Measurements from ENCODE around the gene ANP32A. TPM values are rescaled to one million over a fixed set of nuclear protein-coding genes. Genes with fewer than 3 reads are reported as not detected.
A peak's percentile ranks its signal among the peaks of the same experiment; 100 is the strongest.
"Not testable (repeated sequence)": the region's sequence is repeated elsewhere in the genome, so short reads cannot be mapped to it uniquely, and the experiment has no call there.

ANP32A gene
- total RNA-seq, 1 donor from 2014 or later, result 55.2 TPM

DNA sequence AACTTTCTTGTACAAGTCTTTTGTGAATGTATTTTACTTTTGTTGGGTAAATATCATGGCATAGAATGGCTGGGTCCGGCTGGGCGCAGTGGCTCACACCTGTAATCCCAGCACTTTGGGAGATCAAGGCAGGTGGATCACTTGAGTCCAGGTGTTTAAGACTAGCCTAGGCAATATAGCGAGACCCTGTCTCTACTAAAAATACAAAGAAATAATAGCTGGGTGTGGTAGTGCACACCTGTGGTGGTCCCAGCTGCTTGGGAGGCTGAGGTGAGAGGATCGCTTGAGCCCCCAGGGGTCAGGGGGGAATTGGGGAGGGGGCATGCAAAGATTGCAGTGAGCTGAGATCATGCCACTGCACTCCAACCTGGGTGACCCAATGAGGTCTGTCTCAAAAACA, 52.9 kb downstream of the ANP32A start:
- Histone ChIP-seq H3K27me3 (no peaks in the 10 kb centered on the region), H3K9me3 (no peaks in the 10 kb centered on the region), H3K27ac (no peak overlapping the region), H3K4me1 (no peaks in the 10 kb centered on the region), H3K4me3 (no peak overlapping the region), H3K36me3 (no peaks in the 10 kb centered on the region)
- TF ChIP-seq POLR2A (IDR thresholded peaks at IDR 0.05), result no peak
- TF ChIP-seq, protein P1, sequence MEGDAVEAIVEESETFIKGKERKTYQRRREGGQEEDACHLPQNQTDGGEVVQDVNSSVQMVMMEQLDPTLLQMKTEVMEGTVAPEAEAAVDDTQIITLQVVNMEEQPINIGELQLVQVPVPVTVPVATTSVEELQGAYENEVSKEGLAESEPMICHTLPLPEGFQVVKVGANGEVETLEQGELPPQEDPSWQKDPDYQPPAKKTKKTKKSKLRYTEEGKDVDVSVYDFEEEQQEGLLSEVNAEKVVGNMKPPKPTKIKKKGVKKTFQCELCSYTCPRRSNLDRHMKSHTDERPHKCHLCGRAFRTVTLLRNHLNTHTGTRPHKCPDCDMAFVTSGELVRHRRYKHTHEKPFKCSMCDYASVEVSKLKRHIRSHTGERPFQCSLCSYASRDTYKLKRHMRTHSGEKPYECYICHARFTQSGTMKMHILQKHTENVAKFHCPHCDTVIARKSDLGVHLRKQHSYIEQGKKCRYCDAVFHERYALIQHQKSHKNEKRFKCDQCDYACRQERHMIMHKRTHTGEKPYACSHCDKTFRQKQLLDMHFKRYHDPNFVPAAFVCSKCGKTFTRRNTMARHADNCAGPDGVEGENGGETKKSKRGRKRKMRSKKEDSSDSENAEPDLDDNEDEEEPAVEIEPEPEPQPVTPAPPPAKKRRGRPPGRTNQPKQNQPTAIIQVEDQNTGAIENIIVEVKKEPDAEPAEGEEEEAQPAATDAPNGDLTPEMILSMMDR (IDR thresholded peaks at IDR 0.05), result no peak
- TF ChIP-seq POLR2AphosphoS5 (IDR thresholded peaks at IDR 0.05; ENCODE audit: insufficient read depth in 1 of 2, low read depth in 1 of 2), result no peak
- peak; percentile 19 to 44 for DNase-seq (ENCODE audit: extremely low spot score in 2 of 2)
- intact Hi-C loops (cut with DNase I), result no loop called here

DNA sequence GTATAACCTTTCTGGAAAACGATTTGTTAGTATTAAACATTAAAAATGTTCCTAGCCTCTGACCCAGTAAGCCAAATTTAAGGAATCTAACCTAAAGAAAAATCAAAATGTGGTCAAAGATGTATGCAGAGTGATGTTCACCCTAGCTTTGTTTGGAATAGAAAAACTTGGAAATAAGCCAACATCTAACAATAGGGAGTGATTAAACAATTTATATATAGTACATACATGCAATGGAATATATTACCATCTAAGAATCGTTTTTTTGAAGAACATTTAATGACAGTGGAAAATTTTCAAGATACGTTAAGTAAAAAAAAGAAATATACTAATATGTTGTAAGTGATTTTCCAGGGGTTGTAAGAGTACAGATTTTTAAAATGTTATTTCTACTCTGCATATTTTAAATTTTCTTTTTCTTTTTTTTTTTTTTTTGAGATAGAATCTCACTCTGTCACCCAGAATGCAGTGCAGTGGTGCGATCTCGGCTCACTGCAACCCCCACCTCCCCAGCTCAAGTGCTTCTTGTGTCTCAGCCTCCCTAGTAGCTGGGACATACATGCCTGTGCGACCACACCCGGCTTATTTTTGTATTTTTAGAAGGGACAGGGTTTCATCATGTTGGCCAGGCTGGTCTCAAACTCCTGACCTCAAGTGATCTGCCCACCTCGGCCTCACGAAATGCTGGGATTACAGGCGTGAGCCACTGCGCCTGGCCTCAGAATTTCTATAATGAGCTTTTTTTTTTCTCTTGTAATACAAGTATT, 54.9 kb downstream of the ANP32A start:
- TF ChIP-seq, protein P1 (IDR thresholded peaks at IDR 0.05), result no peak
- TF ChIP-seq POLR2A (IDR thresholded peaks at IDR 0.05) (no peak), POLR2AphosphoS5 (IDR thresholded peaks at IDR 0.05; ENCODE audit: insufficient read depth in 1 of 2, low read depth in 1 of 2) (no peak)
- Histone ChIP-seq H3K27me3 (no peaks in the 10 kb centered on the region), H3K4me1 (no peaks in the 10 kb centered on the region), H3K36me3 (no peaks in the 10 kb centered on the region), H3K9me3 (no peaks in the 10 kb centered on the region), H3K4me3 (no peak overlapping the region), H3K27ac (no peak overlapping the region)
- intact Hi-C loops (cut with DNase I), result no loop called here
- peak in 1 of 2 donors; percentile 52 for DNase-seq (ENCODE audit: extremely low spot score in 2 of 2)

DNA sequence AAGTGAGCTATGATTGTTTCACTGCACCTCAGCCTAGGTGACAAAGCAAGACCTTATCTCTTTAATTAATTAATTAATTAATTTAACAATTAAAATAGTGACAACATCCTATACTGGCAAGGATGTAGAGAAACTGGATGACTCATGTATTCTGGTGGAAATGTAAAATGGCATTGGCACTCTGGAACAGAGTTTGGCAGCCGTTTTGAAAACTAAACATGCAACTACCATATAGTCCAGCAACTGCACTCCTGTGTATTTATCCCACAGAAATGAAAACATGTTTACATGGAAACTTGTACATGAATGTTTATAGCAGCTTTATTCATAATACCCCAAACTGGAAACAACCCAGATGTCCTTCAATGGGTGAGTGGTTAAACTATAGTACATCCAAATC, 56.6 kb downstream of the ANP32A start:
- intact Hi-C loops (cut with DNase I), result no loop called here
- no peaks in the 10 kb centered on the region for H3K4me1 ChIP-seq
- H3K36me3 ChIP-seq, result no peaks in the 10 kb centered on the region
- no peak for DNase-seq (ENCODE audit: extremely low spot score in 2 of 2)
- TF ChIP-seq POLR2AphosphoS5 (IDR thresholded peaks at IDR 0.05; ENCODE audit: insufficient read depth in 1 of 2, low read depth in 1 of 2) (no peak), POLR2A (IDR thresholded peaks at IDR 0.05) (no peak)
- TF ChIP-seq, protein P1 (IDR thresholded peaks at IDR 0.05), result no peak
- H3K4me3 ChIP-seq, result no peak overlapping the region
- no peaks in the 10 kb centered on the region for H3K9me3 ChIP-seq
- H3K27me3 ChIP-seq, result no peaks in the 10 kb centered on the region
- no peak overlapping the region for H3K27ac ChIP-seq

DNA sequence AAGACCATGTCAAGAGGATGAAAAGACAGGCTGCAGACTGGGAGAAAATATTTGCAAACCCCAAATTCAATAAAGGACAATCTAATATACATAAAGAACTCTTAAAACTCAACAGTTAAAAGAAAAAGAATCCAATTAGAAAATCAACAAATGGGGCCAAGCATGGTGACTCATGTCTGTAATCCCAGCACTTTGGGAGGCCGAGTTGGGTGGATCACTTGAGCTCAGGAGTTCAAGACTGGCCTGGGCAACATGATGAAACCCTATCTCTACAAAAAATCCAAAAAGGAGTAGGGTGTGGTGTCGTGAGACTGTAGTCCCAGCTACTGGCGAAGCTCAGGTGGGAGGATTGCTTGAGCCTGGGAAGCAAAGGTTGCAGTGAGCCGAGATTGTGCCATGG, 57.6 kb downstream of the ANP32A start:
- Histone ChIP-seq H3K9me3 (no peaks in the 10 kb centered on the region), H3K27me3 (no peaks in the 10 kb centered on the region), H3K27ac (no peak overlapping the region), H3K36me3 (no peaks in the 10 kb centered on the region), H3K4me3 (no peak overlapping the region), H3K4me1 (no peaks in the 10 kb centered on the region)
- DNase-seq (ENCODE audit: extremely low spot score in 2 of 2), result no peak
- intact Hi-C loops (cut with DNase I), result no loop called here
- TF ChIP-seq POLR2A (IDR thresholded peaks at IDR 0.05) (no peak), POLR2AphosphoS5 (IDR thresholded peaks at IDR 0.05; ENCODE audit: insufficient read depth in 1 of 2, low read depth in 1 of 2) (no peak)
- TF ChIP-seq, protein P1 (IDR thresholded peaks at IDR 0.05), result no peak

DNA sequence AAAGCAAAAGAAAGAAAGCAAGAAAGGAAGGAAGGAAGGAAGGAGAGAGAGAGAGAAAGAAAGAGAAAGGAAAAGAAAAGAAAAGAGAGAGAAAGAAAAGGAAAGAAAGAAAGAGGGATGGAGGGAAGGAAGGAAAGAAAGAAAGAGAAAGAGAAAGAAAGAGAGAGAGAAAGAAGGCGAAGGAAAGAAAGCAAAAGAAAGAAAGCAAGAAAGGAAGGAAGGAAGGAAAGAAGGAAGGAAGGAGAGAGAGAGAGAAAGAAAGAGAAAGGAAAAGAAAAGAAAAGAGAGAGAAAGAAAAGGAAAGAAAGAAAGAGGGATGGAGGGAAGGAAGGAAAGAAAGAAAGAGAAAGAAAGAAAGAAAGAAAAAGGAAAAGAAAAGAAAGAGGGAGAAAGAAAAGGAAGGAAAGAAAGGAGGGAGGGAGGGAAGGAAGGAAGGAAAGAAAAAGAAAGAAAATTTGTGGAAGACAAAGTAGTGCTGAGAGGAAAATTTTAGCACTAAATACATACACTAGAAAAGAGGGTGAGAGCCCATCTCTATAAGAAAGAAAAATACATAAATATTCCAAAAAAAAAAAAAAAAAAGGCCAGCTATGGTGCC, 60.6 kb downstream of the ANP32A start:
- DNase-seq (ENCODE audit: extremely low spot score in 2 of 2); H3K4me1 ChIP-seq; intact Hi-C loops (cut with DNase I); H3K9me3 ChIP-seq; H3K4me3 ChIP-seq; H3K27me3 ChIP-seq; H3K27ac ChIP-seq; H3K36me3 ChIP-seq: not testable (repeated sequence)

Measured in vagina (tissue), 2 donors.